SK-N-SH treated with all-trans-retinoic acid at 6 μM for 48 hours (cell line): ENCODE measurements around the gene MT1HL1.

Source experiments
- ARNTL ChIP-seq: fragments of 450-650 bp; formaldehyde crosslinking; IDR thresholded peaks from 2 replicates; pipeline ENCODE4 v1.5.0; 2020; ENCODE audit warnings: low read depth, mild to moderate bottlenecking, moderate library complexity, borderline replicate concordance
- BACH2 ChIP-seq: fragments of 250-450 bp; sonication (Bioruptor Pico); IDR thresholded peaks from 2 replicates; pipeline ENCODE4 v1.9.0; 2021; ENCODE audit warnings: mild to moderate bottlenecking, borderline replicate concordance
- ESRRG ChIP-seq: fragments of 250-450 bp; sonication (Bioruptor Pico); IDR thresholded peaks from 2 replicates; pipeline ENCODE4 v1.6.1; 2021; ENCODE audit warnings: mild to moderate bottlenecking
- PPARA ChIP-seq: fragments of 250-450 bp; sonication (Bioruptor Pico); IDR thresholded peaks from 2 replicates; pipeline ENCODE4 v1.5.0; 2020; ENCODE audit warnings: mild to moderate bottlenecking, borderline replicate concordance
- RARB ChIP-seq: fragments of 250-450 bp; sonication (Bioruptor Pico); IDR thresholded peaks from 2 replicates; pipeline ENCODE4 v1.8.0; 2021; ENCODE audit warnings: mild to moderate bottlenecking, moderate library complexity
- ZFP3 ChIP-seq: fragments of 250-450 bp; sonication (Bioruptor Pico); IDR thresholded peaks from 2 replicates; pipeline ENCODE4 v1.5.0; 2020; ENCODE audit warnings: mild to moderate bottlenecking, moderate library complexity
- ZNF70 ChIP-seq: fragments of 450-650 bp; formaldehyde crosslinking; IDR thresholded peaks from 2 replicates; pipeline ENCODE4 v1.5.0; 2020; ENCODE audit warnings: mild to moderate bottlenecking, moderate library complexity
- ZNF8 ChIP-seq: fragments of 450-650 bp; formaldehyde crosslinking; IDR thresholded peaks from 2 replicates; pipeline ENCODE4 v1.5.0; 2020; ENCODE audit warnings: mild to moderate bottlenecking, moderate library complexity
- TF ChIP-seq, protein P1 (sequence below): fragments of 250-450 bp; sonication (Bioruptor Pico); IDR thresholded peaks from 2 replicates; pipeline ENCODE4 v1.8.0; 2020; ENCODE audit warnings: mild to moderate bottlenecking, moderate library complexity, borderline replicate concordance
- TF ChIP-seq, protein P2 (sequence below): fragments of 250-450 bp; sonication (Bioruptor Pico); IDR thresholded peaks from 2 replicates; pipeline ENCODE4 v1.5.1; 2020; ENCODE audit warnings: low read depth, mild to moderate bottlenecking, moderate library complexity
- TF ChIP-seq, protein P3 (sequence below): fragments of 250-450 bp; sonication (Bioruptor Pico); IDR thresholded peaks from 2 replicates; pipeline ENCODE4 v1.5.1; 2021; ENCODE audit warnings: mild to moderate bottlenecking, moderate library complexity

DNA sequence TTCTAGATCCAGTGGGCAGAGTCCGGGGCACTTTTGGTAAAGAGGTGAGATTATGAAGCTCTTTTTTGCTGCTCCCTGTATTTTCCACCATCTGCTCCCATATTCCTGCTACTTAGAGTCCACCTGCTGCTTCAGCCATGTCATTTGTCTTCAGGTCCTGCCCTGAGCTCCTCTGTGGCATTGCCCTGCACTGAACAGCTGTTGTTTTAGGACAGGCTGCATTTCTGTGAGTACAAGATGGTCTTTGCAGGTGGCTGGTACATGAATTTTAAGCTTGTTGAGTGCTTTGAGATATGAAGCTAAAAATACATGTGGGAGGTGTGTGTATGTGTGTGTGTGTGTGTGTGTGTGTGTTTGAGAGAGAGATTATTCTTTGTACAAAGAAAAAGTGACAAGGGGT, 21.9 kb downstream of the MT1HL1 start:
- TF ChIP-seq, protein P1, sequence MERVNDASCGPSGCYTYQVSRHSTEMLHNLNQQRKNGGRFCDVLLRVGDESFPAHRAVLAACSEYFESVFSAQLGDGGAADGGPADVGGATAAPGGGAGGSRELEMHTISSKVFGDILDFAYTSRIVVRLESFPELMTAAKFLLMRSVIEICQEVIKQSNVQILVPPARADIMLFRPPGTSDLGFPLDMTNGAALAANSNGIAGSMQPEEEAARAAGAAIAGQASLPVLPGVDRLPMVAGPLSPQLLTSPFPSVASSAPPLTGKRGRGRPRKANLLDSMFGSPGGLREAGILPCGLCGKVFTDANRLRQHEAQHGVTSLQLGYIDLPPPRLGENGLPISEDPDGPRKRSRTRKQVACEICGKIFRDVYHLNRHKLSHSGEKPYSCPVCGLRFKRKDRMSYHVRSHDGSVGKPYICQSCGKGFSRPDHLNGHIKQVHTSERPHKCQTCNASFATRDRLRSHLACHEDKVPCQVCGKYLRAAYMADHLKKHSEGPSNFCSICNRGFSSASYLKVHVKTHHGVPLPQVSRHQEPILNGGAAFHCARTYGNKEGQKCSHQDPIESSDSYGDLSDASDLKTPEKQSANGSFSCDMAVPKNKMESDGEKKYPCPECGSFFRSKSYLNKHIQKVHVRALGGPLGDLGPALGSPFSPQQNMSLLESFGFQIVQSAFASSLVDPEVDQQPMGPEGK (CRISPR knock-in tag) = no peak
- TF ChIP-seq ZNF8 (CRISPR knock-in tag) = no peak
- TF ChIP-seq, protein P2, sequence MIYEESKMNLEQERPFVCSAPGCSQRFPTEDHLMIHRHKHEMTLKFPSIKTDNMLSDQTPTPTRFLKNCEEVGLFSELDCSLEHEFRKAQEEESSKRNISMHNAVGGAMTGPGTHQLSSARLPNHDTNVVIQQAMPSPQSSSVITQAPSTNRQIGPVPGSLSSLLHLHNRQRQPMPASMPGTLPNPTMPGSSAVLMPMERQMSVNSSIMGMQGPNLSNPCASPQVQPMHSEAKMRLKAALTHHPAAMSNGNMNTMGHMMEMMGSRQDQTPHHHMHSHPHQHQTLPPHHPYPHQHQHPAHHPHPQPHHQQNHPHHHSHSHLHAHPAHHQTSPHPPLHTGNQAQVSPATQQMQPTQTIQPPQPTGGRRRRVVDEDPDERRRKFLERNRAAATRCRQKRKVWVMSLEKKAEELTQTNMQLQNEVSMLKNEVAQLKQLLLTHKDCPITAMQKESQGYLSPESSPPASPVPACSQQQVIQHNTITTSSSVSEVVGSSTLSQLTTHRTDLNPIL (CRISPR knock-in tag) = no peak
- TF ChIP-seq BACH2 (CRISPR knock-in tag) = no peak
- TF ChIP-seq RARB = no peak
- no peak for TF ChIP-seq ZNF70 (CRISPR knock-in tag)
- TF ChIP-seq PPARA (CRISPR knock-in tag) = no peak
- TF ChIP-seq ARNTL = no peak
- no peak for TF ChIP-seq ESRRG (CRISPR knock-in tag)
- no peak for TF ChIP-seq ZFP3 (CRISPR knock-in tag)
- TF ChIP-seq, protein P3, sequence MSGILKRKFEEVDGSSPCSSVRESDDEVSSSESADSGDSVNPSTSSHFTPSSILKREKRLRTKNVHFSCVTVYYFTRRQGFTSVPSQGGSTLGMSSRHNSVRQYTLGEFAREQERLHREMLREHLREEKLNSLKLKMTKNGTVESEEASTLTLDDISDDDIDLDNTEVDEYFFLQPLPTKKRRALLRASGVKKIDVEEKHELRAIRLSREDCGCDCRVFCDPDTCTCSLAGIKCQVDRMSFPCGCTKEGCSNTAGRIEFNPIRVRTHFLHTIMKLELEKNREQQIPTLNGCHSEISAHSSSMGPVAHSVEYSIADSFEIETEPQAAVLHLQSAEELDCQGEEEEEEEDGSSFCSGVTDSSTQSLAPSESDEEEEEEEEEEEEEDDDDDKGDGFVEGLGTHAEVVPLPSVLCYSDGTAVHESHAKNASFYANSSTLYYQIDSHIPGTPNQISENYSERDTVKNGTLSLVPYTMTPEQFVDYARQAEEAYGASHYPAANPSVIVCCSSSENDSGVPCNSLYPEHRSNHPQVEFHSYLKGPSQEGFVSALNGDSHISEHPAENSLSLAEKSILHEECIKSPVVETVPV (CRISPR knock-in tag) = no peak
